Measurements from ENCODE around the gene FKRP. TPM values are rescaled to one million over a fixed set of nuclear protein-coding genes. Genes with fewer than 3 reads are reported as not detected.

The FKRP gene
- total and polyA plus RNA-seq, 2 of the 13 experiments (the other 11 are each of a cell fraction or from before 2014, with no cell fraction given) = 7.3 to 9.8 TPM

DNA sequence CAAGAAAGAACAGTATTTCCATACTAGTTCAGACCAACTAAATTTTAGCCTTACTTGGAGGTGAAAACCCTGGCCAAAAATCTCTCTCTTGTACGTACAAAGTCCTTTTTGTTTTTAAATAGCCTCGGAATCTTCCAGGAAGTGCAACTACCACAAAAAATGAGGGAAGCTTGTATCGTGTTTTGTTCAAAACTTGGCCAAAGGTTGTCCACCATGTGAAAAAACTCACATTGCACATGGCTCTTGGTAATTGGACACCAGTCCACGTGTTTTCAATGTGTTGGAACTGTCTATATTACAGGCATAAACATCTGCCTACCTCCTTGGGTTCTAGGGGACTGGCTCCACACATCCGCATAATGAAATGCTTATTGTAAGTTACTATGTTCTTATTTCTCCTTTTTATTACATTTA lies 15.6 kb downstream of the FKRP start (continued):
- no peak for TF ChIP-seq ZNF3 (CRISPR knock-in tag; IDR thresholded peaks at IDR 0.05)
- TF ChIP-seq NFYC (CRISPR knock-in tag; IDR thresholded peaks at IDR 0.05) = no peak
- no peak for TF ChIP-seq ZNF652 (CRISPR knock-in tag; IDR thresholded peaks at IDR 0.05; ENCODE audit: borderline replicate concordance, low read depth)
- TF ChIP-seq SMAD9 (CRISPR knock-in tag; IDR thresholded peaks at IDR 0.05) = 0 out of 2 replicates have a peak, but pooled peaks have one; percentile 50
- TF ChIP-seq ZNF7 (CRISPR knock-in tag; IDR thresholded peaks at IDR 0.05) = no peak
- TF ChIP-seq KAT7 (CRISPR knock-in tag; IDR thresholded peaks at IDR 0.05; ENCODE audit: borderline replicate concordance) = no peak
- TF ChIP-seq ZNF749 (CRISPR knock-in tag; IDR thresholded peaks at IDR 0.05; ENCODE audit: borderline replicate concordance) = no peak
- no peak for TF ChIP-seq SP4 (CRISPR knock-in tag; IDR thresholded peaks at IDR 0.05)
- TF ChIP-seq ZNF564 (CRISPR knock-in tag; IDR thresholded peaks at IDR 0.05) = no peak
- TF ChIP-seq ZNF142 (CRISPR knock-in tag; IDR thresholded peaks at IDR 0.05) = no peak
- TF ChIP-seq NR2F1 (CRISPR knock-in tag; IDR thresholded peaks at IDR 0.05) = no peak
- TF ChIP-seq TCF7L2 (IDR thresholded peaks at IDR 0.05; ENCODE audit: low read depth, low read length) = no peak
- TF ChIP-seq ZNF546 (CRISPR knock-in tag; conservative IDR thresholded peaks at IDR 0.05) = no peak
- no peak for TF ChIP-seq ZZZ3 (CRISPR knock-in tag; IDR thresholded peaks at IDR 0.05; ENCODE audit: borderline replicate concordance)
- no peak for TF ChIP-seq ZNF331 (CRISPR knock-in tag; IDR thresholded peaks at IDR 0.05)
- TF ChIP-seq CBX1 (IDR thresholded peaks at IDR 0.05; ENCODE audit: low read depth) = no peak
- no peak for TF ChIP-seq SAFB2 (CRISPR knock-in tag; IDR thresholded peaks at IDR 0.05; ENCODE audit: borderline replicate concordance, low read depth)
- TF ChIP-seq THAP11 (CRISPR knock-in tag; IDR thresholded peaks at IDR 0.05) = peak; percentile 34; the same call in 1 of the 2 replicates
- TF ChIP-seq, protein P1, sequence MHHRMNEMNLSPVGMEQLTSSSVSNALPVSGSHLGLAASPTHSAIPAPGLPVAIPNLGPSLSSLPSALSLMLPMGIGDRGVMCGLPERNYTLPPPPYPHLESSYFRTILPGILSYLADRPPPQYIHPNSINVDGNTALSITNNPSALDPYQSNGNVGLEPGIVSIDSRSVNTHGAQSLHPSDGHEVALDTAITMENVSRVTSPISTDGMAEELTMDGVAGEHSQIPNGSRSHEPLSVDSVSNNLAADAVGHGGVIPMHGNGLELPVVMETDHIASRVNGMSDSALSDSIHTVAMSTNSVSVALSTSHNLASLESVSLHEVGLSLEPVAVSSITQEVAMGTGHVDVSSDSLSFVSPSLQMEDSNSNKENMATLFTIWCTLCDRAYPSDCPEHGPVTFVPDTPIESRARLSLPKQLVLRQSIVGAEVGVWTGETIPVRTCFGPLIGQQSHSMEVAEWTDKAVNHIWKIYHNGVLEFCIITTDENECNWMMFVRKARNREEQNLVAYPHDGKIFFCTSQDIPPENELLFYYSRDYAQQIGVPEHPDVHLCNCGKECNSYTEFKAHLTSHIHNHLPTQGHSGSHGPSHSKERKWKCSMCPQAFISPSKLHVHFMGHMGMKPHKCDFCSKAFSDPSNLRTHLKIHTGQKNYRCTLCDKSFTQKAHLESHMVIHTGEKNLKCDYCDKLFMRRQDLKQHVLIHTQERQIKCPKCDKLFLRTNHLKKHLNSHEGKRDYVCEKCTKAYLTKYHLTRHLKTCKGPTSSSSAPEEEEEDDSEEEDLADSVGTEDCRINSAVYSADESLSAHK (CRISPR knock-in tag; IDR thresholded peaks at IDR 0.05; ENCODE audit: borderline replicate concordance) = no peak
- no peak for TF ChIP-seq FOXK2 (IDR thresholded peaks at IDR 0.05)
- TF ChIP-seq ZNF883 (CRISPR knock-in tag; IDR thresholded peaks at IDR 0.05; ENCODE audit: not compliant biosample characterization) = no peak
